Ovary (tissue), 9 donors: ENCODE measurements around the gene UQCR11. TPM values are rescaled to one million over a fixed set of nuclear protein-coding genes. Genes with fewer than 3 reads are reported as not detected.
A peak's percentile ranks its signal among the peaks of the same experiment; 100 is the strongest.

Experiments
- DNase-seq, 5 donors: peaks; one replicate each; pipeline ENCODE4 v3.0.0-alpha.2; 2019 to 2020
- H3K27ac ChIP-seq, 2 donors: fragments of 200-600 bp; one replicate each; pipeline versions ENCODE4 v1.5.1 to v1.8.0; 2019 to 2022
- H3K27me3 ChIP-seq: fragments of 200-600 bp; one replicate; pipeline ENCODE4 v1.8.0; 2022
- H3K36me3 ChIP-seq: fragments of 200-600 bp; sonication (generic); one replicate; pipeline ENCODE4 v1.5.1; 2019
- H3K4me1 ChIP-seq: one replicate; pipeline ENCODE4 v1.8.1; 2013; ENCODE audit warnings: mild to moderate bottlenecking, moderate library complexity; ENCODE audit not compliant: insufficient read depth
- H3K4me3 ChIP-seq: fragments of 200-600 bp; sonication (generic); one replicate; pipeline ENCODE4 v1.5.1; 2017
- H3K9me3 ChIP-seq, 2 donors: fragments of 200-600 bp in 1 of 2; sonication (generic) in 1 of 2; one replicate each; pipeline versions ENCODE4 v1.5.1 to v1.8.1; 2013 to 2019; ENCODE audit warnings: mild to moderate bottlenecking in 1 of 2, moderate library complexity in 1 of 2
- CTCF ChIP-seq, 3 donors: fragments of 450-650 bp in 2 of 3; fragments of 200-600 bp in 1 of 3; IDR thresholded peaks; one replicate each; pipeline versions ENCODE4 v1.5.1 to v1.8.0; 2016 to 2022; ENCODE audit warnings: antibody characterized with exemption in 3 of 3, mild to moderate bottlenecking in 1 of 3
- EP300 ChIP-seq: sonication (generic); formaldehyde crosslinking; IDR thresholded peaks from one replicate; pipeline ENCODE4 v1.6.1; 2017; ENCODE audit warnings: antibody characterized with exemption
- POLR2A ChIP-seq: fragments of 450-650 bp; IDR thresholded peaks from one replicate; pipeline ENCODE4 v1.6.1; 2017; ENCODE audit warnings: antibody characterized with exemption, mild to moderate bottlenecking, moderate library complexity
- WGBS, 3 donors: extraction: QIAGEN DNeasy Blood & Tissue Kit in 1 of 3; methylation state at CpG; one replicate each; pipeline versions ENCODE4 v1.1.5 to v1.1.7; 2013 to 2017; 5-methylcytosine and 5-hydroxymethylcytosine counted together
- intact Hi-C, 4 donors: fragments of 100-400 bp; cut with DNase I; formaldehyde crosslinking; loops; one replicate each; pipeline versions ENCODE4 v1.11.0 to v1.15.1; 2022 to 2023
- polyA plus RNA-seq, 2 donors: library from polyadenylated mRNA; stranded (reverse); fragments of 200-250 nt in 1 of 2; fragments of 350-450 nt in 1 of 2; fragmentation: Illumina TruSeq in 1 of 2; extraction: RNeasy Lipid Tissue Mini Kit (QIAGEN cat#74804) in 1 of 2; gene quantifications; one replicate each; pipeline ENCODE4 v1.2.3, GENCODE V29; 2013 to 2014
- total RNA-seq, 7 donors: library from RNA; depleted of rRNA in 2 of 7; stranded (reverse); fragments of >200 nt in 2 of 7; fragmentation: NEBNext Ultra II Directional in 3 of 7; extraction: Animal tissue kit (Norgen Biotek cat#: 25700) in 3 of 7; gene quantifications; one replicate each; pipeline versions ENCODE4 v1.1.0 to v1.2.4, GENCODE V29; 2016 to 2023
- donor health status: DM: no; HTN: no; CAD: no; lungs with moderate emphysema.
- donor health status: DM: no; HTN: no; CAD: no.
- donor health status: Bipolar disorder and iron deficiency.
- donor health status: DM: yes; HTN: yes; CAD: no.
- donor health status: DM: no; HTN: no; CAD: no.
- donor health status: DM: yes; HTN: yes; CAD: no.

UQCR11 gene
- total and polyA plus RNA-seq, 9 donors: 39.5 to 132 (median 92.9) TPM

- TF ChIP-seq POLR2A: peak; percentile 66
- TF ChIP-seq EP300: peak; percentile 85
- TF ChIP-seq CTCF (IDR thresholded peaks at IDR 0.05): peak in 2 of 3 donors; percentile 31 to 57
- WGBS, 3 donors: 0% methylated on average over 42 to 107 of the region's 107 CpGs
- intact Hi-C loops: loop anchor here in 3 of 4 donors (2.0 to 10.0 kb wide), 3 partner anchors 45 to 98 kb away; partner anchors contain the start of gene UQCR11 (in 1 of the 3)
- H3K9me3 ChIP-seq: no peaks in the 10 kb centered on the region
- H3K27me3 ChIP-seq: no peaks in the 10 kb centered on the region
- H3K4me1 ChIP-seq: peaks cover 6% of the 10 kb centered on the region
- no peaks in the 10 kb centered on the region for H3K36me3 ChIP-seq
- H3K27ac ChIP-seq: peak within 1 kb of the TSS; percentile 98 to 99
- DNase-seq: peak; percentile 97 to 99 (median 98)
- H3K4me3 ChIP-seq: peak within 1 kb of the TSS; percentile 87
Measured at GRCh38 chr19:1652471-1653299, 47.4 kb upstream of the UQCR11 start, which contains the start of gene TCF3. TSS of gene TCF3 (minus strand) at chr19:1652615. CDS start at chr19:1650248, 2,367 bp downstream.

- H3K4me1 ChIP-seq: peaks cover 6% of the 10 kb centered on the region
- H3K4me3 ChIP-seq: peak overlapping the region; percentile 49
- H3K36me3 ChIP-seq: no peaks in the 10 kb centered on the region
- TF ChIP-seq EP300 (no peak), CTCF (IDR thresholded peaks at IDR 0.05) (no peak)
- intact Hi-C loops: loop anchor here in 3 of 4 donors (2.0 to 10.0 kb wide), 3 partner anchors 44 to 97 kb away; partner anchors contain the start of gene UQCR11 (in 1 of the 3)
- no peaks in the 10 kb centered on the region for H3K9me3 ChIP-seq
- WGBS, 3 donors: 1% methylated on average over 28 to 96 of the region's 101 CpGs
- H3K27me3 ChIP-seq: no peaks in the 10 kb centered on the region
- peak; percentile 37 to 73 (median 58) for DNase-seq
- H3K27ac ChIP-seq: no peak overlapping the region
Measured at GRCh38 chr19:1651568-1652291, 46.5 kb upstream of the UQCR11 start.

GRCh38 chr19:1650650-1651567 is 45.6 kb upstream of the UQCR11 start:
- H3K36me3 ChIP-seq: no peaks in the 10 kb centered on the region

More at GRCh38 chr19:1650650-1651567, 45.6 kb upstream of the UQCR11 start:
- Histone ChIP-seq H3K27me3 (no peaks in the 10 kb centered on the region), H3K9me3 (no peaks in the 10 kb centered on the region), H3K4me3 (peak overlapping the region; percentile 49), H3K4me1 (peaks cover 6% of the 10 kb centered on the region), H3K27ac (no peak overlapping the region)
- 5 to 7% (median 5%) methylated on average over 36 of the region's 36 CpGs for WGBS, 3 donors
- intact Hi-C loops: loop anchor here in 2 of 4 donors (5.0 to 10.0 kb wide), 2 partner anchors 44 to 96 kb away; partner anchors contain the start of gene UQCR11 (in 1 of the 2)
- peak in 3 of 5 donors; percentile 38 to 56 (median 54) for DNase-seq
- TF ChIP-seq CTCF (IDR thresholded peaks at IDR 0.05): no peak
- TF ChIP-seq POLR2A: no peak
- no peak for TF ChIP-seq EP300
